OCI-LY7 (cell line): ENCODE results near the gene ZNF516. TPM values are rescaled to one million over a fixed set of nuclear protein-coding genes. Genes with fewer than 3 reads are reported as not detected.

Experiments
- BruUV-seq: library from RNA; stranded (reverse); fragments of 400-500 nt; replicated peaks from 2 replicates; lab custom pipeline; 2021; lab: Mats Ljungman, UMichigan
- CTCF ChIA-PET: fragments of 300-600 bp; sonication (Branson Sonifier 250); formaldehyde crosslinking; loops from one replicate; lab custom pipeline; 2022; ENCODE audit warnings: antibody characterized with exemption; ENCODE audit not compliant: unreplicated experiment; lab: Charles Lee
- POLR2A ChIA-PET: fragments of 300-600 bp; sonication (Branson Sonifier 250); formaldehyde crosslinking; loops from one replicate; lab custom pipeline; 2022; ENCODE audit warnings: antibody characterized with exemption; lab: Charles Lee
- DNase-seq: peaks from one replicate; pipeline ENCODE4 v3.0.0-alpha.2; 2015; ENCODE audit warnings: low spot score
- H2AFZ ChIP-seq: fragments of 200-600 bp; sonication (generic), shearing (Covaris generic); 2 replicates; pipeline ENCODE4 v1.6.1; 2014; ENCODE audit warnings: mild to moderate bottlenecking, antibody characterized with exemption, low read length, moderate library complexity
- H3K27ac ChIP-seq: fragments of 200-600 bp; sonication (generic); 2 replicates; pipeline ENCODE4 v1.5.1; 2014; ENCODE audit warnings: mixed run types, low read depth, mild to moderate bottlenecking, moderate library complexity, low read length, inconsistent platforms; ENCODE audit not compliant: poor library complexity, severe bottlenecking
- H3K36me3 ChIP-seq: fragments of 200-600 bp; sonication (generic); 2 replicates; pipeline ENCODE4 v1.6.1; 2014; ENCODE audit warnings: mild to moderate bottlenecking, antibody characterized with exemption, low read length, moderate library complexity, mixed read lengths; ENCODE audit not compliant: insufficient read depth
- H3K4me1 ChIP-seq: fragments of 200-600 bp; sonication (generic); 2 replicates; pipeline ENCODE4 v1.5.1; 2014; ENCODE audit warnings: mild to moderate bottlenecking, low read length; ENCODE audit not compliant: insufficient read depth, poor library complexity, severe bottlenecking
- H3K4me2 ChIP-seq: fragments of 200-600 bp; sonication (generic); 2 replicates; pipeline ENCODE4 v1.6.1; 2014; ENCODE audit warnings: mild to moderate bottlenecking, low read length
- H3K4me3 ChIP-seq: fragments of 200-600 bp; sonication (generic); 2 replicates; pipeline ENCODE4 v1.5.1; 2014; ENCODE audit warnings: mild to moderate bottlenecking, low read depth, low read length; ENCODE audit not compliant: poor library complexity, severe bottlenecking
- H3K79me2 ChIP-seq: fragments of 200-600 bp; sonication (generic); 2 replicates; pipeline ENCODE4 v1.6.1; 2016; ENCODE audit warnings: low read depth, mild to moderate bottlenecking, low read length, moderate library complexity, mixed read lengths; ENCODE audit not compliant: insufficient read depth
- H3K9me2 ChIP-seq: fragments of 200-600 bp; sonication (generic); 2 replicates; pipeline ENCODE4 v1.6.1; 2016; ENCODE audit warnings: mild to moderate bottlenecking, low read length, mixed read lengths; ENCODE audit not compliant: insufficient read depth
- H3K9me3 ChIP-seq: fragments of 200-600 bp; sonication (generic); 2 replicates; pipeline ENCODE4 v1.6.1; 2014; ENCODE audit warnings: mild to moderate bottlenecking, mixed run types, low read length, mixed read lengths
- H4K20me1 ChIP-seq: fragments of 200-600 bp; sonication (generic); 2 replicates; pipeline ENCODE4 v1.6.1; 2014; ENCODE audit warnings: mild to moderate bottlenecking, antibody characterized with exemption, low read length, moderate library complexity, mixed read lengths; ENCODE audit not compliant: insufficient read depth
- EZH2phosphoT487 ChIP-seq: fragments of 200-600 bp; sonication (generic); IDR thresholded peaks from 2 replicates; pipeline ENCODE4 v1.6.1; 2018; ENCODE audit warnings: low read depth, borderline replicate concordance, mild to moderate bottlenecking, mixed run types, antibody characterized with exemption, low read length, moderate library complexity, mixed read lengths
- intact Hi-C: fragments of 100-400 bp; cut with micrococcal nuclease; formaldehyde crosslinking; loops from one replicate; pipeline ENCODE4 v1.10.0; 2022; ENCODE audit not compliant: unreplicated experiment
- total RNA-seq, 2 experiments: library from RNA; depleted of rRNA in 1 of 2; stranded (reverse); fragments of >200 nt in 1 of 2; shearing (Covaris generic) in 1 of 2; gene quantifications; 2 replicates each; pipeline ENCODE4 v1.2.3, GENCODE V29; 2014 to 2022
- TF ChIP-seq, protein P1 (sequence below): fragments of 200-600 bp; sonication (generic); conservative IDR thresholded peaks from 2 replicates; pipeline ENCODE4 v1.5.1; 2014; ENCODE audit warnings: mild to moderate bottlenecking, antibody characterized with exemption, low read length, moderate library complexity, mixed read lengths

Gene ZNF516
- total RNA-seq, 2 experiments from 2014 or later: 16.2 to 32.3 TPM

DNA sequence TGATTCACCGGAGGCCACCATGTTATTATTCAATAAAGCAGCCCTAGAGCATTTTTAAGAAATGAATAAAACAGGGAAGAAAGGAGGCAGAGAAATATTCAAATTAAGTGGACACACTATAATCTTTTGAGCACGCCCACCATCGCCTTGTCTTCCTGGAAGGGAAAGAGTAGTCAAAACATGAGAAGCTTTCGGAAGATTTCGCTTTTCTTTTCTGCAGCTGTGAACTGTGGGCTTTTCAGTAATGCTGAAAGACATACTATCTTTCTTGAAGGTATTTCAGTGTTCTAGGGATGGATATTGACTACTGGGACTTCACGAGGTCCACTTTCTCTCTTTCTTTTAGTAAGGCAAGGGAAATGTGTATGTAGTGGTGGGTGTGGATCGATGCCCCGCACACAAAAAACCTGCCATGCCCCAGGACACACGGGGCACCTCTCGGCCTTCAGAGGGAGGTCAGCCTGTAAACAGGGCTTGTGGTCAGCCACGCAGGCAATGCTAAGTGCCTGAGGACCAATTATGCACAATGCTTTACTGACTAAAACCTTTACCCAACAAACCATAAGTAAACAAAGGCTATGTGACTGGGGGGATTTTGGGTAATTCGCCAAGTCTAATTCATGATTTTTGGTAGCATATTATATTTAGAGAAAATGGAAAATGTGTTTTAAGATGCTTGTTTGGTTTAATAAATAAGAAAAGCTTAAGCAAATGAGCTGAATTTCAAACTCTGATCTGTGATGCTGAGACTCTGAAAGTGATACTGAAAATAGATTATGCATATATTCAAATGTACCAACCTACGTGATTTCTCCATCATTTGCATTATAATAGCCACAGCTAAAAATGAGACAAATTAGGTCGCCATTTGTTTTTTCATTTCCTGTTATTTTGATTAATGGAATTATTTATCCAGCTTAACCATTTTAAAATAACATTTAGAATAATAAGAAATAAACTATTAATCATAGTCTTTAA is 130.5 kb downstream of the ZNF516 start:
- Histone ChIP-seq H3K9me3 (no peaks in the 10 kb centered on the region), H3K4me1 (no peaks in the 10 kb centered on the region), H2AFZ (no peak overlapping the region), H3K4me3 (no peak overlapping the region), H4K20me1 (no peaks in the 10 kb centered on the region), H3K79me2 (no peaks in the 10 kb centered on the region), H3K27ac (no peak overlapping the region), H3K36me3 (peaks cover 15% of the 10 kb centered on the region), H3K9me2 (no peaks in the 10 kb centered on the region), H3K4me2 (no peak overlapping the region)
- intact Hi-C loops: no loop called here
- CTCF ChIA-PET: no interaction called here
- no TSS peak for BruUV-seq
- DNase-seq: no peak
- POLR2A ChIA-PET: no interaction called here
- TF ChIP-seq EZH2phosphoT487: no peak
- TF ChIP-seq, protein P1, sequence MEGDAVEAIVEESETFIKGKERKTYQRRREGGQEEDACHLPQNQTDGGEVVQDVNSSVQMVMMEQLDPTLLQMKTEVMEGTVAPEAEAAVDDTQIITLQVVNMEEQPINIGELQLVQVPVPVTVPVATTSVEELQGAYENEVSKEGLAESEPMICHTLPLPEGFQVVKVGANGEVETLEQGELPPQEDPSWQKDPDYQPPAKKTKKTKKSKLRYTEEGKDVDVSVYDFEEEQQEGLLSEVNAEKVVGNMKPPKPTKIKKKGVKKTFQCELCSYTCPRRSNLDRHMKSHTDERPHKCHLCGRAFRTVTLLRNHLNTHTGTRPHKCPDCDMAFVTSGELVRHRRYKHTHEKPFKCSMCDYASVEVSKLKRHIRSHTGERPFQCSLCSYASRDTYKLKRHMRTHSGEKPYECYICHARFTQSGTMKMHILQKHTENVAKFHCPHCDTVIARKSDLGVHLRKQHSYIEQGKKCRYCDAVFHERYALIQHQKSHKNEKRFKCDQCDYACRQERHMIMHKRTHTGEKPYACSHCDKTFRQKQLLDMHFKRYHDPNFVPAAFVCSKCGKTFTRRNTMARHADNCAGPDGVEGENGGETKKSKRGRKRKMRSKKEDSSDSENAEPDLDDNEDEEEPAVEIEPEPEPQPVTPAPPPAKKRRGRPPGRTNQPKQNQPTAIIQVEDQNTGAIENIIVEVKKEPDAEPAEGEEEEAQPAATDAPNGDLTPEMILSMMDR: no peak

DNA sequence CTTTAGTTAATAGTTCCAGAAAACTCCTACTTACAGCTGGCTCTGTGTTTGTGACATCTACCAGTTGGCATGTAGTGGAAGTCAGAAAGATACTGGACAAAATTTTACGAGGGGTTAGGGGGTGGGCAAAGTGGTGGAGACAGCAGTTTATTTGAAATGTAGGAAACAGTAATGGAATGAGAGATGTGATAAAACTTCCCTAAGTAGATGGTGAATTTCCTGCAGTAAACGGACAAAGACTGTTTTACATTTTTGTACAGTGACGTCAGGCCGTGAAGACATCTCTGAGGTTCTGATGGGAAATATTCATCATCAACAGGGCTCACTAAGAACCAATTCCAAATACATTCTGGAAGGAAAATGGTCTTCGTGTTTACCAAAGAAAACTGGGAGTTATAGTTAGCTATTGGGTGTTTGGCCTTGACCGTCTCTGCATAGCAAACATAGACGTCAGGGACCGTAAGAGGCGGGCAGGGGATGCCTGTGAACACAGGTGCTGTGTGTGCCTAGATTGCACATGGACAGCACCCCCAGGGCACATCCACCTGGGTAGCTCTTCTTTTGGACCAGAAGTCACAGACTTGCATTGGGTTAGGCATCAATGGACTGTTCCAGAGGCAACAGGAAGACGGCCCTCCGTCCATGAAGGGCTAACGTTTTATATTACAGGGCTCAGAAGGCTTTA is 131.5 kb downstream of the ZNF516 start:
- Histone ChIP-seq H3K79me2 (no peaks in the 10 kb centered on the region), H3K4me2 (no peak overlapping the region), H3K4me3 (no peak overlapping the region), H3K9me2 (no peaks in the 10 kb centered on the region), H2AFZ (no peak overlapping the region), H3K36me3 (peaks cover 19% of the 10 kb centered on the region), H3K4me1 (no peaks in the 10 kb centered on the region), H4K20me1 (no peaks in the 10 kb centered on the region), H3K9me3 (no peaks in the 10 kb centered on the region), H3K27ac (no peak overlapping the region)
- no TSS peak for BruUV-seq
- POLR2A ChIA-PET: no interaction called here
- CTCF ChIA-PET: no interaction called here
- intact Hi-C loops: no loop called here
- no peak for TF ChIP-seq EZH2phosphoT487
- TF ChIP-seq, protein P1: no peak
- no peak for DNase-seq
